NK-92 treated with Interleukin-12 subunit alpha and Interleukin-12 subunit beta, amount 100 ng/mL, for 24 hours (cell line): Measurements from ENCODE around the gene PCID2.
A peak's percentile ranks its signal among the peaks of the same experiment; 100 is the strongest.

Source experiments
- DNase-seq: peaks from one replicate; lab custom pipeline; 2025; lab: John Stamatoyannopoulos, UW

The PCID2 gene

DNA sequence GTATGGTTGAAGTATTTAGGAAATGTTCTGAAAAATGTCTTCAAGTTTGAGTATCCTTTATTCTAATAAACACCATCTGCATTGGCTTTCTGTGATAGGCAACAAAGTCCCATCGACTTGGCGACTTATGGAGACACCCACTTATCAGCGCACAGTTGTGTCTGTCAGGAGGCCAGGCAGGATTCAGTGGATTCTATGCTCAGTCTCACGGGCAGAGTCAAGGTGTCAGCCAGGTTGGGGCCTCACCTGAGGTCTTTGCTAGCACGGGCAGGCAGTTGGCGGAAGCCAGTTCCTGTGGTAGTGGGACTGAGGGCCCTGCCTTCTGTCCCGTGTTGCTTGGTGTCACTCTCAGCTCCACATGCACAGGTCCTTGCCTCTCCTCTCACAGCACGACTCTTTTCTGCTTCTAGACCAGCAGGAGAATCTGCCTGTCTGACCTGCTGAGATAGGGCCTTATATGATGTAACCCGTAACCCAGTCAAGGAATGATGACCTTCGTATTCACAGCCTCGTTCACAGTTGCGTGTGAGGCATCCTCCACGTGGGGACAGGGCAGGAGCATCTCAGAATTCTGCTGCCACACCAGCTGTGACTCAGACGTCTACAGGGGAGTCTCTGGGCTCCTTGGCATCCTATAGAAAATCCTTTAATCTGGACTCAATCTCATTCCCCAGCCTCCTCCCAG lies 10.9 kb upstream of the PCID2 start:
- no peak for DNase-seq

DNA sequence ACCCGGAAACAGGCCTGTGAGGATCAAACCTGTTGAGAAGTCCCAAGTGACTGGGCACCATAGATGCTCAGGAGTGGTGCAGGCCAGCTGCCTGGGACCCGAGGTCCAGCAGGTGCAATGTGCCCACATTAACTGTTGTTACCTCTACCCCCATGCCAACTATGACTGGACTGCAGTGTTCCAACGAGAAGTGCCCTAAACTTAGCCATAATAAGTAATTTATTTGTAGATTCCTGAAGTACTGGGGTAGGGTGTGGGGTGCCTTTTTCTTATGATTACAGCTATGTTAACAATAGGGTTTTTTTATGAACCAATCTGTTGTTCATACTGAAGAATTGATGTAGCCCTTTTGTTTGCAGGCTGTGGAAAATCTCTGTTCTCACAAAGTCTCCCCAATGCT lies 10.1 kb upstream of the PCID2 start:
- no peak for DNase-seq

DNA sequence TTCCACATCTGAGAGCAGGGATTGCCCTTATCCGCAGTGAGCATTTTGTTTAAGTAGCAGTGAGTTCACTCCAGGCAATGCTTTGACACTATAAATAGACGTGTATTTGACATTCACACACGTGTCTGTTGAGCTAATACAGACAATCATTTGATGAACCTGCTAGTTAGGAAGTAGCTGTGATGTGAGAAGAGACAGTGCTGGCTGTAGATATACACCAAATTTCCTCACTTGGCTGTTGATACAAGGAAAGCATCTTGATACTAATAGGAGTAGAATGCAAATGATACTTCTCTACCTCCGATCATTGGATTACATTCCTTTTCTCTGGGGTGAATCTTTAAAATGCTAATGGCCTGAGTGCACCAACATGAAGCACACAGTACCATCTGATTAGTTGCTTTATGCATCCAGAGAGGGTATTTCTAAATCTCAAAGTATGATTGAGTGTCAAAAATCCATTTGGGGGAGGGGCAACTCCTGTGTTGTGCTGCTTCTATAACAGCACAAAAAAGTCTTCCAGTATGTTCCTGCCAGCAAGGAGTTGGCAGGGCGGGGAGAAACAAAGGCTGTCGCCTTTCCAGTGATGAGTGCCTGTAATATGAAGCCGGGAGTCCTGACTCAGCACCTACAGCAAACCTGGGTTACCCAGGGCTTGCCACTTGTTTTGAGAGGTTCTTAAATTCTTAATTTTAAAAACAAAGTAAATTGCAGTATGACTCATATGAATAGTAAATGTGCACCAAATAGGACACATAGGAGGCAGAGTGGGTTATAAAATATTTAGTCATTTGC lies 8.0 kb upstream of the PCID2 start:
- DNase-seq, result no peak

DNA sequence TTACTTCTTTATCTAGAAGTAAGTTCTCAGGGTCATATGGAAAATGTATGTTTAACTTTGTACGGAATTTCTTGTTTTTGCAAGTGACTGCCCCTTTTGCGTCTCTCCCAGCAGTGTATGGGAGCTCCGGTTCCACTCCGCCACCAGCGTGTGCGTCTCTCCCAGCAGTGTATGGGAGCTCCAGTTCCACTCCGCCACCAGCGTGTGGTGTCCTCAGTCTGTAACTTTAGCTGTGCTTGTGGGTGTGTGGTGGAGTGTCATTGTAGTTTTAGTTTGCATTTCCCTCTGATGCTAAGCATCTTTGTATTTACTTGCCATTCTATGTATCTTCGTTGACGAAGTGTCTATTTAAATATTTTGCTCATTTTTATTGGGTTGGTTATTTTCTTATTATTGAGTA lies 3.3 kb upstream of the PCID2 start:
- no peak for DNase-seq

DNA sequence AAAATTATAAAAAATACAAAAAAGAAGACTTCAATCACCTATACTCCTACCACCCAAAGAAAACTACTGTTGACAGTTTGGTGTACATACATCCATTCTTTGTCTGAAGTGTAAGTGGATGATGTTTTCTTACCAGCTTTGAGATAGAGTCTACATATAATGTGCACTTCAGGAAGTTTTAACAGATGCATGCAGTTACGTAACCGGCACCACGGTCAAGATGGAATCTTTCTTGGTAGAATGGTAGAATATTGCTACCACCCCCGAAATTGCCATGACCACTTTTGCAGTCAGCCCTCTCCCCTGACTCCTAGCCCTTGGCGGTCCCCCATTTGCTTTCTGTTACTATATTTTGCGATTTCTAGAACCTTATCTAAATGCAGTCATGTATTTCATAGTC lies 2.4 kb upstream of the PCID2 start:
- no peak for DNase-seq

DNA sequence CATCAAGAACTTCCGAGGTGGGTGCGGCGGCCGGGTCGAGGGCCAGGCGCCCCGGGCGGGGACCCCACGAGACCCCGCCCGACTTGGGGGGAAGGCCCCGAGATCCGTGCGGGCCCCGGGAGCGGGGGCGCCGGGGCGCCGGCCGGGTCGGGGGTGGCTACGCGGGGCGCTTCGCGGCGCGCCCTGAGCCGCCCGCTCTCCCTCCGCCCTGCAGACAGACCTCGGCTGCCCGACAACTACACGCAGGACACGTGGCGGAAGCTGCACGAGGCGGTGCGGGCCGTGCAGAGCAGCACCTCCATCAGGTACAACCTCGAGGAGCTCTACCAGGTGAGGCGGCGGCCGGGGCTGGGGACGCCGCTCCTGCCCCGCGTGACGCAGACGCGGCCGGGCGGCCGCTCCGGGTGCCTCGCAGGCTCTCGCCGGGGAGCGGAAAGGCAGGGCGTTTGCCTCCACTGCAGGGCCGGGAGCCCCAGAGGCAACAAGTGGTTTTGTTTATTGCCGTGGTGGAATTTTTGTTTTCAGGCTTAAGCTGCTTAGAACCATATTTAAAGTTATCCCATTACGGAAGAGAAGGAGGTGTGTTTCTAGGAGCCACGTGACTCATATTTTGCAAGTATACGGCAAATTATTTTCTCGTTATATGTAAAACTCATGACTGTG lies 1.4 kb upstream of the PCID2 start:
- DNase-seq, result peak; percentile 49

DNA sequence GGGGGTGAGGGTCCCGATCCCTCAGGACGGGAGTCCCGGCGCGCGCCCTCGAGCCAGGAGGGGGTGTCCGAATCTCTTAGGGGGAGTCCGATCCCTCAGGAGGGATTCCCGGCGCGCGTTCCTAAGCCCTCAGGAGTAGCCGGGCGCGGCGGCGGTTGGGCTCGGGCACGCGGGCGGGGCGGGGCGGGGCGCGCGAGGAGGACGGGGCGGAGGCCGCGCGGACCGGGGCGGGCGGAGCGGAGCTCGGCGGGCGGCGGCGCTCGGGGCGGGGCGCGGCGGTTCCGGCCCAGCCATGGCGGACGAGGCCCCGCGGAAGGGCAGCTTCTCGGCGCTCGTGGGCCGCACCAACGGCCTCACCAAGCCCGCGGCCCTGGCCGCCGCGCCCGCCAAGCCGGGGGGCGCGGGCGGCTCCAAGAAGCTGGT lies 878 bp upstream of the PCID2 start, which contains the start of gene CUL4A:
CUL4A (plus strand) TSS at position 278 of the 423 bp plus-strand sequence; CDS start at position 293, 15 bp downstream.
- peak; percentile 60 for DNase-seq

DNA sequence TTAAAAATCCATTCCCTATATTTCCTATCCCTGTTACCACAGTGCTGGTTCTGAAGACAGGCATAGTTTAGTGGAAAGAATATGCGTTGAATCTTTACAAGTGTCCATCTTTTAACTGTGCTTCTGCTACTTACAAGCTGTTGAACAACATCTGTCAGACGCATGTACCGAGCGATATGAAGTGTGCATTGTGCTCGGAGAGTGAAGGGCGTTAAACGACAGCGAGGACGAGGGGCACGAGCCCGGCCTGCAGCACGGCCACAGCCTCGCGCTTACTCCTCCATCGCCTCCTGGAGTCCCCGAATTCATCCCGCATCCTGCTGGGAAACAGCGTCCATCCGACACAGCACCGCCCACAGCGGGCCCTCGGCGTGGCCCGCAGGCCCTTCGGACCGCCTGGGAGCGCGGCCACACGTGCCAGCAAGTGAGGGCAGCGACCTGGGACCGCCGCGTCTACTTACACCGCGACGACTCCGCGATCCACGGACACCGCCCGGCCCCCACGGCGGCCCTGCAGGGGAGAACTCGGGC lies 514 bp downstream of the PCID2 start:
- DNase-seq, result no peak

DNA sequence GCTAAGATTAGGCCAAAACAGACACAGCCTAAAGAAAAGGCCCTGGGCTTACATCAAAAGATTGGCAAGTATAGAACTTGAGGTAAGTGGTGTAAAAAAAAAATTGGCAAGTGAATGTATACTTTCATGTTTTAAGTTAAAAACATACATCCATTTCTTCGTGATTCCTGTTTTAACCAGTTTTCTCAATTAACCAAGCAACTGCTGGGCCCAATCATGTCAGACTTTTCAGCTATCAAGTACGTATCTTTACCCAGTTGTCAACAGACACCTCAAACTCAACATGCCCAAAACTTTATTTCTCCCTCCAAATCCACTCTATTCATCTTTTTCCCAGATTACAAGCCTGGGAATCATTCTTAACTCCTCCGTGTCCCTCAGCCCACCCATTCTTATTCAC lies 1.0 kb downstream of the PCID2 start:
- no peak for DNase-seq

DNA sequence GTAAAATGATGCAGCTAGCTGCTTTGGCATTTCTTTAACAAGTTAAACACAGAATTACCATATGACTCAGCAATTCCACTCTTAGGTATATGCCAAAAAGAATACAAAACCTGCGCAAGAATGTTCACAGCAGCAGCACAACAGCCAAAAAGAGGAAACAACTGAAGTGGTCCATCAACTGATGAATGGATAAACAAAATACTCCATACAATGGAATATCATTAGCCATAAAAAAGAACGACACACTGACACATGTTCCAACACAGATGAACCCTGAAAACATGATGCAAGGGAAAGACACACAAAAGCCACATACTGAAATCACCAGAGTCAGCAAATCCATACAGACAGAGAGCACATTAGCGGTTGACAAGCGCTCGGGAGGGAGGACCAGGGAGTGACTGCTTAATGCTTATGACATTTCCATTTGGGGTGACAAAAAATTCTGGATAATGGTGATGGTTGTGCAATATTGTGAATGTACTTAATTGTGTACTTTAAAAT lies 3.0 kb downstream of the PCID2 start:
- no peak for DNase-seq

DNA sequence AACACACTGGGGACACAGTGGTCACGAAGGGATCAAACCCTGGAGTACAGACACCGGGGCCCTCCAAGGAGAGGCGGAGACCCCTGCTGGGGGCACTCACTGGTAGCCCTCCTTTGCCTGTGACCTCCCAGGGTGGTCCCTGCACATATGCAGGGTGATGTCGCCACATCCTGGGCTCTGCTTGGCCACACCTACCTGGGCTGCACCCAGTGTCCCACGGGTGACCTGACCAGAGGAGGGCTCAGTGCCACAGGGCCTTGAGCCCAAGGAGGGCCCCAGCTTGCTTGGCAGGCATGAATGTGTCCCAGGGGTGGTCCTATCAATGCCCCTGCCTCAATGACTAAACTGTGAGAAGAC lies 4.1 kb downstream of the PCID2 start:
- DNase-seq, result no peak

DNA sequence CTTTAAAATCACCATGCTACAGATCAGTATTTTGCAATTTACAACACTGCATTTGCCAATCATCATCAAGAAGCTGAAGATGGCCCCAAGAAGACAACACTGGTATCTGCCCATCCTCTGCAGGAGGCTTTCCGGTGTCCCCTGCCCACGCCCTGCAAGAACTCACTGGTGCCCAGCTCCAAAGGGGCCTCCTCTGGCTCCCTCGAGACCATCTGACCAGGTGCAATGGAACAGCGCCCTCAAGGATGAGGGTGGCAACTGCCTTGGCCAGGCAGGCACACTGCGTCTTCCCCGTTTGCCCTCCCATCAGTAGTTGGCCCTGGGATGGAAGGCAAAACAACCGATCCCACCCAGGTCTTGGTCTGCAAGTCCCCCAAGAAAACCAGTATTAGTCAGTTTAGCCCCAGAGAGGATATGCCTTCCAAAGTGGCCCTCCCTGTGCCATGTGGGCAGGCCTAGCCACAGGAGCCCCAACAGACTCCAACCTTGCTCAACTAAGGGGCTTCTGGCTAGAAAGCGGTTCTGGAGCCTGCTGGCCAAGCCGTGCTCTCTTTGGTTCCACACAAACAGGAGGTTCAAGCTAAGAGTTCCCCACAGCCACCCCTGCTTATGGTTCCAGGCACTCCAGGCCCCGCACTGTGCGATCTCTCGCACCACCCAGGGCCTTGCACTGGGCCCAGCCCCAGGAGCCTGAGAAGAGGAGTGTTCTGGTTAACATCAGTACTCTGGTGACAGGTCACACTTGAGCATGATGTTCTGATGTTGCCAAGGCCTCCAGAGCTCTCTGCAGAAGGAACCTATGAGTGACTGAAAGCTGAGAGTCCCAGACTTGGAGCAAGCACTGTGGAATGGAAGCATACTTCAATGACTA lies 4.7 kb downstream of the PCID2 start:
- DNase-seq, result no peak

DNA sequence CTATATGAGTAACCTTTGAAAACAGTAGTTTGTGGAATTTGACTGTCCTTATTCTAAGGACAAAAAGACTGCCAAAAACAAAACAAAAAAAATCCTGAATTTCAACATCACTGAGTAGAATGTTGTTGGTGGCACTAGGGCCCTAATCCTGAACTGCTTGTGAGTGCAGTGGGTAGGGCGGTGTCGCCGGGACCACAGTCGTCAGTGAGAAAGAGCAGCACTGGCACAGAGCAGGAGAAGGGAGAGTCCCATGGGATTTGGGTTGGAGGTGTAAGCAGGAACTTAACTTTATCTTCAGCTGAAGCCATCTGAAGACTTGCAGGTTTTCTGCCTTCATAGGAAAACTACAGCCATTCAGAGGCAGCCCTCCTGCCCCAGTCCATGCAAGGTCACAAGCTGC lies 5.6 kb downstream of the PCID2 start:
- no peak for DNase-seq

DNA sequence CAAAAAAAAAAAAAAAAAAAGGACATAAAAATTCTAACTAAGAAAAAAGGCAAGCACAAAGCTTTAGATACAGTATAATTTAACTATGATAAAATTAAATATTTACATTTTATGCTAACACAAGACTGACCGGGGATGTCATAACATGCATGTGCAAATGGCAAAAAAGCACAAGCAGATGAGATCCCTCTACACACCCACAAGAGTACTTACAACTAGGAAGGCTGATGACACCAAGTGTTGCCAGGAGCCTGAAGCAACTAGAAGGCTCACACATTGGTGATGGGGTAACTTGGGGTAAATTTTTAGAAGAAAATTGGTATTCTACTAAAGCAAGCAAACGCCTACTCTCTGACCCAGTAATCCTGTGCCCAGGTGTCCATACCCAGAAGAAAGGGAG lies 6.7 kb downstream of the PCID2 start:
- DNase-seq, result no peak

DNA sequence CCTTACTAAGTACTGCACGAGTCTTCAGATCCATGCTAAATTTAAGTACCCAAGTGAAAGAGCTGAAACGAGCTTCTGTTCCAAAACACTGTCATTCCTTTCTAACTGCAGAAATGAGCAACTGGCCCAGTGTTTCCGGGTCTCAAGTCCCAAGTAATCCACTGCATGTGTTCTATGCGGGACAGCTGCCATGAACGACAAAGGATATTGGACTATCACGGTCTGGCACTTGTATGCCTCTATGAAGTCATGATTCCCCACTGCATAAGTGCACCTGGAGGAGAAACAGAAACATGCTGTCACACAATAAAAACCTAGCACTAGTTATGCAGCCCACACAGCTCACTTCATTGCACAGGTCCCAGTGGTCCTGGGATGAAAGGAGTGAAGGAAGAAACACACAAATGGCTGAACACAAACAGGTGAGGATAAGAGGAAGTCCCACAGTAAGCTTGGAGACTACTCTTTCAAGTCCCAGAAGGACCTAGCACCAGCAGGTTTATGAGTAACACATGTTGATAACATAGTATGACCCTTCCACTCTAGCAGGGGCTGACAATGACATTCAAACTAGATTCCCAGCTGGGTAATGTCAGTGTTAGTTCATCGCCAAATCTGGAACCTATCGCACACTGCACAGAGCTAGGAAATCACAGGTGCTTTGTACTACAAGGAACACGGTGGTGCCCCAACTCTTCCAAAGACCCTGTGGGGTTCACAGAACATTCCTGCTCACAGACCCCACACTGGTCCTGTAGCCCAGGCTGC lies 11.3 kb downstream of the PCID2 start:
- no peak for DNase-seq

DNA sequence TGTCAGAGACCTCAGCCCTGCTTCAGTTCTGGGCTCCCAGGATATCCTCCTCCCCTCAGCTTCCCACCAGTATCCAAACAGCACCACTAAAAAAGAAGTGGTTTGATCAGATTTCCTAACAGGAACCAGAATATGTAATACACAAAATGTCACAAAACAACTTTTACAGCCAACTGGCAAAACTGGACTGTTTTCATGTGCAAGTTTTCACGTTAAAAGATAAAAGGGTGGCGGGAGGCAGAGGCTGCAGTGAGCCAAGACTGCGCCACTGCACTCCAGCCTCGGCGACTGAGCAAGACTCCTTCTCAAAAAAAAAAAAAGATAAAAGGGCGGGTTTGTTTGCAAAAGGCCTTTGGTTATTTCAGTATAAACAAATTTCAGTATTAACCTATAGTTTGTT lies 13.1 kb downstream of the PCID2 start:
- DNase-seq, result no peak

DNA sequence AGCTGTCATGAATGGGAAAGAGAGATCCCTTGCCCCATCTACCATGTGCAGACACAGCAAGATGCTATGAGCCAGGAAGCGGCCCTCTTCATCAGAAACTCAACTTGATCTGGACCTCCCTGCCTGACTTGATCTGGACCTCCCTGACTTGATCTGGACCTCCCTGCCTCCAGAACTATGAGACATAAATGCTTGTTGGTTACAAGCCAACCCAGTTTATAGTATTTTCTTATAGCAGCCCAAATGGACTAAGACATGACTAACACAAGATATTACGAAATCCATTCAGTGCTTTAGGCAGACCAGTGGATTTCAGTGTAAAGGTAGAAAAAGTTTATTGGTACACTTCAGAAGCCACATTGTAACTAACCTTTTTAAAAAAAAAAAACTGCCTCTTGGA lies 15.6 kb downstream of the PCID2 start:
- DNase-seq, result no peak

DNA sequence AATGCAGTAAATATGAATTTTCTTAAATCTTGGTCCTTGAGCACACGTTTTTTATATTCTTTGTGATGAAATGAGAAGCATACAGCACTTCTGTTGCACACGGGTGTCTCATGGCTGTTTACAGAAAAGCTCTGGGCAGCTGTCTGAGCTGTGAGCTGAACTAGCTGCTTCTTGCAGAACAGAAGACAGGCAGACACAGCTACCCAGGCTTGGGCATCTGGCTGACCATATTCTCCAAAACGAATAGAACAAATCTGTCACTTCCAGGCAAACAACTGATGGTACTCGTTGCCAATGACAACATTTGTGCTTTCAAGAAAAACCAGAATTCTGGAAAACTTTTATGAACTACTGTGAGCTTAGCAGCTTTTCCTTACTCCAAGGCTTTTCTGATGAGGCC lies 16.2 kb downstream of the PCID2 start:
- DNase-seq, result no peak

DNA sequence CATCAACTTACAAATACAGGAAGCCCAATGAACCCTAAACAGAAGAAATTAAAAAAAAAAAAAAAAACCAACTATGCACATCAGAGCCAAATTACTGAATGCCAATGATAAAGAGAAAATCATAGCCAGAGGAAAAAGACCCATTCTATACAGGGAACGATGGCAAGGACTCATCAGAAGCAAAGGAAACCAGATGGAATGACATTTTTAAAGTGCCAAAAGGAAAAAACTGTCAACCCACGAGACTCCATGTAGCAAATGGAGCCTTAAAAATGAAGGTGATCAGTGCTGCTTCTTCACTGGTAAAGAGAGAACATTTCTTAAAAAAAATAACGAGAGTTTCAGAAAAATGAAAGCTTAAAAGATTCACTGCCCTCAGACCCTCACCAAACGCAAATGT lies 18.3 kb downstream of the PCID2 start:
- no peak for DNase-seq

DNA sequence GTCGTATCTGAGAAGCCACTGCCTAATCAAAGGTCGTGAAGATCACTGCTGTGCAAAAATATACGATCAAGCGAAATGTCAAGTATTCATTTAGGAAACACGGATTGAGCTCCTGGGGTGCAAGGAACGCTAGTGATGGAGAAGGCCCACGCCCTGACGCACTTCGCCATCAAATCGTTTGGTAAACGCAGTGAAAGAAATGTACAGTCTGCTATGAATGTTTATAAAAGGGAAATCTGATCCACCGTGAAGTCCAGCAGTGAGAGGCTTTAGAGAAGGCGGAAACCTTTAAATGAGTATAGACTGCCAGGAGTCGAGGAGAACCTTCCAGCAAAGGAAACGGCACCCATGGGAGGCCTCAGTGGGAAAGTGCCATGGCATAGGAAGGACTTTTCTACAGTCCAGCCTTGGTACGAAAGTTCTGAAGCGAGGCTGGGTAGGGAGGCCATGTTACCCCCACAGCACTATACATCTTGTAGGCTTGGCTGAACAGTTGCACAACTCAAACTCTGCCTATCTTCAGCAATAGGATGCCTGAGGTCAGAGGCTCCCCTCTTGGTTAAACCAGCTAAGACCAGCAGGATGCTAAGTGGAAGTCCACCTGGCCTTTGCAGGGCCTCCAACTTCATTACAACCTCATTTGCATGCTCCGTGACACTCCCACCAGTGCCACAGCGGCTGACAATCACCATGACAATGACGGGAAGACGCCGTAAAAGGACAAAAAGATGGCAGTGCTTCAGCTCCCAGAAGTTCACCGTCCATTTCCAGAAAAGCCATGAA lies 20.4 kb downstream of the PCID2 start:
- no peak for DNase-seq
